B cell (primary cell): ENCODE measurements around the gene CALML6. TPM values are rescaled to one million over a fixed set of nuclear protein-coding genes. Genes with fewer than 3 reads are reported as not detected.

Experiments
- ATAC-seq: fragments of 200-7000 bp; cut with Tn5 transposase; one replicate; pipeline ENCODE4 v1.10.0; 2021; ENCODE audit warnings: low read depth, mild to moderate bottlenecking, moderate number of reproducible peaks, moderate library complexity
- CTCF ChIA-PET: fragments of 350-600 bp; sonication (Branson Sonifier 250); formaldehyde crosslinking; loops from one replicate; lab custom pipeline; 2021; ENCODE audit warnings: antibody characterized with exemption, inconsistent platforms; lab: Charles Lee
- POLR2A ChIA-PET: fragments of 350-600 bp; sonication (Branson Sonifier 250); formaldehyde crosslinking; loops from one replicate; lab custom pipeline; 2021; ENCODE audit warnings: antibody characterized with exemption; lab: Charles Lee
- DNase-seq: peaks from one replicate; pipeline ENCODE4 v3.0.0; 2013
- H2AFZ ChIP-seq: 2 replicates; pipeline ENCODE4 v1.6.1; 2012; ENCODE audit warnings: mild to moderate bottlenecking, low read depth, low read length; ENCODE audit not compliant: insufficient read depth, poor library complexity, severe bottlenecking
- H3K27ac ChIP-seq, 2 donors: 1 replicate in 1 of 2; 2 replicates in 1 of 2; pipeline ENCODE4 v1.5.1; 2012 to 2013; ENCODE audit warnings: low read length in 2 of 2, mild to moderate bottlenecking in 2 of 2, moderate library complexity in 1 of 2
- H3K27me3 ChIP-seq, 4 experiments: fragments of 200-600 bp in 1 of 4; sonication (generic) in 1 of 4; replicated peaks in 1 of 4; 1 replicate in 2 of 4; 2 replicates in 2 of 4; pipeline versions ENCODE4 v1.6.1 to v1.7.0; 2013 to 2016; ENCODE audit warnings: low read length in 3 of 4, mild to moderate bottlenecking in 2 of 4, mixed read lengths in 1 of 4, moderate library complexity in 1 of 4; ENCODE audit not compliant: insufficient read depth in 4 of 4, control insufficient read depth in 3 of 4; ENCODE audit errors: control extremely low read depth in 1 of 4
- H3K36me3 ChIP-seq, 2 experiments: replicated peaks in 1 of 2; 1 replicate in 1 of 2; 2 replicates in 1 of 2; pipeline versions ENCODE4 v1.6.1 to v1.7.1; 2013; ENCODE audit warnings: low read length in 1 of 2; ENCODE audit not compliant: insufficient read depth in 2 of 2, control insufficient read depth in 1 of 2; ENCODE audit errors: control extremely low read depth in 1 of 2, extremely low read depth in 1 of 2
- H3K4me1 ChIP-seq, 2 donors: fragments of 200-600 bp in 1 of 2; sonication (generic) in 1 of 2; 1 replicate in 1 of 2; 2 replicates in 1 of 2; pipeline versions ENCODE4 v1.5.1 to v1.6.1; 2013 to 2017; ENCODE audit warnings: low read length in 2 of 2; ENCODE audit not compliant: control insufficient read depth in 2 of 2, insufficient read depth in 2 of 2
- H3K4me2 ChIP-seq: replicated peaks from 2 replicates; pipeline ENCODE3; 2012; ENCODE audit warnings: mild to moderate bottlenecking, low read depth, low read length; ENCODE audit not compliant: poor library complexity, severe bottlenecking
- H3K4me3 ChIP-seq, 5 experiments: fragments of 200-600 bp in 1 of 5; sonication (generic) in 1 of 5; 1 replicate in 3 of 5; 2 replicates in 2 of 5; pipeline versions ENCODE4 v1.5.1 to v1.7.0; 2011 to 2016; ENCODE audit warnings: low read length in 4 of 5, mild to moderate bottlenecking in 4 of 5, low read depth in 2 of 5, control low read depth in 1 of 5, moderate library complexity in 1 of 5; ENCODE audit not compliant: insufficient read depth in 1 of 5; ENCODE audit errors: control extremely low read depth in 1 of 5, extremely low read depth in 1 of 5
- H3K79me2 ChIP-seq: fragments of 200-600 bp; sonication (generic); one replicate; pipeline ENCODE4 v1.6.0; 2016; ENCODE audit warnings: low read length; ENCODE audit not compliant: control insufficient read depth, insufficient read depth
- H3K9ac ChIP-seq: fragments of 200-600 bp; sonication (generic); 2 replicates; pipeline ENCODE4 v1.6.1; 2017; ENCODE audit warnings: mild to moderate bottlenecking, low read length, moderate library complexity
- H3K9me3 ChIP-seq, 3 donors: one replicate each; pipeline versions ENCODE4 v1.6.1 to v1.7.1; 2013; ENCODE audit warnings: low read length in 2 of 3; ENCODE audit not compliant: control insufficient read depth in 2 of 3, insufficient read depth in 1 of 3; ENCODE audit errors: control extremely low read depth in 1 of 3
- H4K20me1 ChIP-seq: 2 replicates; pipeline ENCODE4 v1.6.0; 2012; ENCODE audit warnings: mild to moderate bottlenecking, low read length; ENCODE audit not compliant: insufficient read depth, control insufficient read depth, poor library complexity, severe bottlenecking
- H3K27ac Mint-ChIP-seq: one replicate; pipeline ENCODE4 v1.8.0; 2021; ENCODE audit warnings: mixed read lengths
- H3K27me3 Mint-ChIP-seq: one replicate; pipeline ENCODE4 v1.8.0; 2021; ENCODE audit warnings: mixed read lengths
- H3K4me1 Mint-ChIP-seq: one replicate; pipeline ENCODE4 v1.8.0; 2021; ENCODE audit warnings: mixed read lengths
- H3K4me3 Mint-ChIP-seq: one replicate; pipeline ENCODE4 v1.8.0; 2021; ENCODE audit warnings: mixed read lengths
- H3K9me3 Mint-ChIP-seq: one replicate; pipeline ENCODE4 v1.8.0; 2022; ENCODE audit warnings: mixed read lengths; ENCODE audit not compliant: insufficient read depth
- EZH2 ChIP-seq: IDR thresholded peaks from 2 replicates; pipeline ENCODE4 v1.6.1; 2012; ENCODE audit warnings: borderline replicate concordance, low read depth, mild to moderate bottlenecking, moderate library complexity, low read length; ENCODE audit not compliant: insufficient read depth, poor library complexity, severe bottlenecking
- WGBS: methylation state at CpG from one replicate; pipeline ENCODE4 v1.1.5; 2013; ENCODE audit warnings: missing lambda C conversion rate; ENCODE audit not compliant: insufficient coverage; 5-methylcytosine and 5-hydroxymethylcytosine counted together
- intact Hi-C: fragments of 100-400 bp; cut with micrococcal nuclease; formaldehyde crosslinking; loops from one replicate; pipeline ENCODE4 v1.10.0; 2022
- polyA plus RNA-seq: library from polyadenylated mRNA; depleted of rRNA; stranded (reverse); fragments of >200 nt; gene quantifications from 2 replicates; pipeline ENCODE4 v1.2.3, GENCODE V29; 2012
- total RNA-seq, 2 donors: library from RNA; stranded (reverse); fragments of 120-200 nt in 1 of 2; gene quantifications; 1 replicate in 1 of 2; 2 replicates in 1 of 2; pipeline versions ENCODE4 v1.2.3 to v1.2.4, GENCODE V29; 2013 to 2022
- TF ChIP-seq, protein P1 (sequence below): fragments of 200-600 bp; IDR thresholded peaks from one replicate; pipeline ENCODE4 v1.8.0; 2022; ENCODE audit warnings: antibody characterized with exemption, mild to moderate bottlenecking

Gene CALML6
- total and polyA plus RNA-seq, 2 donors (not counting 1 experiment from before 2014, with no cell fraction given): 0.64 to 2.0 TPM

DNA sequence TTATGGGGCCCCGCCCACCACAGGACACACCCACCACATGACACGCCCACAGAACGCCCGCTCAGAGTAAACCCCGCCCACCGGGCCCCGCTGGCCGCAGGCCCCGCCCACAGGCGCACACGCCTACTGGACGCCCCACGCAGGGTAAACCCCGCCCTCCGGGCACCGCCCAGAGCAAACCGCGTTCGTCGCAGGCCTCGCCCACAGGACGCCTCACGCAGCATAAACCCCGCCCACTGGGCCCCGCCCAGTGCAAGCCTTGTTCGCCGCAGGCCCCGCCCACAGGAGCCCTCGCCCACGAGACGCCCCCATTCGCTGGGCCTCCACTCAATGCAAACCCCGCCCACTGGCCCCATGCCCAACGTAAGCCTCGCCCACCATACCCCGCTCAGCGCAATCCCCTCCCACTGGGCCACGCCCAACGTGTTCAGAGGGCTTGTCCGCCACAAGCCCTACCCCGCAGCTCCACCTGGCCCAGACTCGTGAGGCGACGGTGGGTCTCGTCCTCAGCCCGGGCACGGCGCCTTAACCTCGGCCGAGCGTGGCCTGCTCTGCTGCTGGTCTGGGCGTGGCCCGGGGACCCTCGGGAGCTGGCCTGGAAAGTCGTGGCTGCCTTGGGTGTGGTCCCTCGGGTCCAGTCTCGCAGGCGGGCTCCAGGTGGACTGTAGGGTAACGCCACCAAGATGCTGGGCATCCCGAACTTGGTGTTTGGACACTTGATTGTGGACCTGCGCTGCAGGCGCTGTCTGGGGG, 4.4 kb downstream of the CALML6 start:
- no peaks in the 10 kb centered on the region for H3K9me3 Mint-ChIP-seq
- H3K9ac ChIP-seq: peak overlapping the region; percentile 66

More for the DNA sequence above, 4.4 kb downstream of the CALML6 start:
- POLR2A ChIA-PET: interaction anchor here (0.7 to 1.0 kb wide), 2 partner anchors 10 to 12 kb away, joined by 3 read pairs; no protein-coding TSS in a partner anchor
- peaks cover under 1% of the 10 kb centered on the region for H3K27me3 Mint-ChIP-seq
- CTCF ChIA-PET: interaction anchor here (1.7 kb wide), 1 partner anchor 10 kb away, joined by 6 read pairs; no protein-coding TSS in a partner anchor
- peak overlapping the region; percentile 73 for H2AFZ ChIP-seq
- H3K4me3 ChIP-seq: peak overlapping the region in 4 of 5 experiments; percentile 37 to 67 (median 60)
- DNase-seq: peak; percentile 100
- 9% methylated on average over 62 of the region's 62 CpGs for WGBS
- peaks cover 12 to 22% of the 10 kb centered on the region in 2 donors for H3K4me1 ChIP-seq
- intact Hi-C loops: loop anchor here (1.0 to 5.0 kb wide), 7 partner anchors 10 to 608 kb away; partner anchors contain the start of genes GNB1, MIB2, NADK and PANK4
- peak; percentile 88 for ATAC-seq
- no peaks in the 10 kb centered on the region for H4K20me1 ChIP-seq
- peak overlapping the region; percentile 79 for H3K4me3 Mint-ChIP-seq
- H3K36me3 ChIP-seq: no peaks in the 10 kb centered on the region
- H3K27me3 ChIP-seq: peaks cover 0 to 18% (median 0%) of the 10 kb centered on the region in 4 experiments
- H3K9me3 ChIP-seq: peaks cover 0 to 8% (median 0%) of the 10 kb centered on the region in 3 donors
- peaks cover 4% of the 10 kb centered on the region for H3K4me1 Mint-ChIP-seq
- peak overlapping the region in 1 of 2 donors; percentile 51 for H3K27ac ChIP-seq
- H3K4me2 ChIP-seq: peak overlapping the region; percentile 96
- H3K79me2 ChIP-seq: no peaks in the 10 kb centered on the region
- peak overlapping the region; percentile 62 for H3K27ac Mint-ChIP-seq
- no peak for TF ChIP-seq EZH2
- TF ChIP-seq, protein P1, sequence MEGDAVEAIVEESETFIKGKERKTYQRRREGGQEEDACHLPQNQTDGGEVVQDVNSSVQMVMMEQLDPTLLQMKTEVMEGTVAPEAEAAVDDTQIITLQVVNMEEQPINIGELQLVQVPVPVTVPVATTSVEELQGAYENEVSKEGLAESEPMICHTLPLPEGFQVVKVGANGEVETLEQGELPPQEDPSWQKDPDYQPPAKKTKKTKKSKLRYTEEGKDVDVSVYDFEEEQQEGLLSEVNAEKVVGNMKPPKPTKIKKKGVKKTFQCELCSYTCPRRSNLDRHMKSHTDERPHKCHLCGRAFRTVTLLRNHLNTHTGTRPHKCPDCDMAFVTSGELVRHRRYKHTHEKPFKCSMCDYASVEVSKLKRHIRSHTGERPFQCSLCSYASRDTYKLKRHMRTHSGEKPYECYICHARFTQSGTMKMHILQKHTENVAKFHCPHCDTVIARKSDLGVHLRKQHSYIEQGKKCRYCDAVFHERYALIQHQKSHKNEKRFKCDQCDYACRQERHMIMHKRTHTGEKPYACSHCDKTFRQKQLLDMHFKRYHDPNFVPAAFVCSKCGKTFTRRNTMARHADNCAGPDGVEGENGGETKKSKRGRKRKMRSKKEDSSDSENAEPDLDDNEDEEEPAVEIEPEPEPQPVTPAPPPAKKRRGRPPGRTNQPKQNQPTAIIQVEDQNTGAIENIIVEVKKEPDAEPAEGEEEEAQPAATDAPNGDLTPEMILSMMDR: no peak
